ENCODE results near the gene TMEM52. TPM values are rescaled to one million over a fixed set of nuclear protein-coding genes. Genes with fewer than 3 reads are reported as not detected.

The TMEM52 gene
- total RNA-seq, 2 experiments from 2014 or later = 1.7 to 2.5 TPM

DNA sequence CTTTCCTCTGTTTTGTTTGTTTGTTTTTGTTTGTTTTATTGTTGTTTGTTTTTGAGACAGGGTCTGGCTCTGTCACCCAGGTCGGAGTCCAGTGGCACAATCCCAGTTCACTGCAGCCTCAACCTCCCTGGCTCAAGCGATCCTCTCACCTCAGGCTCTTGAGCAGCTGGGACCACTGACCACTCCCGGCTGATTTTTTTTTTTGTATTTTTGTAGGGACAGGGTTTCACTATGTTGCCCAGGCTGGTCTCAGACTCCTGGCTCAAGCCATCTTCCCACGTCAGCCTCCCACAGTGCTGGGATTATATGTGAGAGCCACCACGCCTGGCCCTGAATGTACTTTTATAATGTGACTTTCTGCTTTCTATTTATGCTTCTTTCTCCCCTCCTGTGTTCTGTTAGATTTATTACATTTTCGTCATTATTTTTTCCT is 9.0 kb downstream of the TMEM52 start:
- no peaks in the 10 kb centered on the region for H4K20me1 ChIP-seq (ENCODE audit: insufficient read depth, low read length)
- no peak overlapping the region for H2AFZ ChIP-seq (ENCODE audit: low read length)
- no peaks in the 10 kb centered on the region for H3K9me2 ChIP-seq (ENCODE audit: insufficient read depth, low read length)
- intact Hi-C loops (cut with micrococcal nuclease; ENCODE audit: unreplicated experiment) = no loop called here
- CTCF ChIA-PET (ENCODE audit: unreplicated experiment) = interaction anchor here (0.5 kb wide), 1 partner anchor 130 kb away, joined by 4 read pairs; no protein-coding TSS in a partner anchor
- no peak for TF ChIP-seq EZH2phosphoT487 (IDR thresholded peaks at IDR 0.05; ENCODE audit: borderline replicate concordance, low read depth, low read length)
- TF ChIP-seq, protein P1, sequence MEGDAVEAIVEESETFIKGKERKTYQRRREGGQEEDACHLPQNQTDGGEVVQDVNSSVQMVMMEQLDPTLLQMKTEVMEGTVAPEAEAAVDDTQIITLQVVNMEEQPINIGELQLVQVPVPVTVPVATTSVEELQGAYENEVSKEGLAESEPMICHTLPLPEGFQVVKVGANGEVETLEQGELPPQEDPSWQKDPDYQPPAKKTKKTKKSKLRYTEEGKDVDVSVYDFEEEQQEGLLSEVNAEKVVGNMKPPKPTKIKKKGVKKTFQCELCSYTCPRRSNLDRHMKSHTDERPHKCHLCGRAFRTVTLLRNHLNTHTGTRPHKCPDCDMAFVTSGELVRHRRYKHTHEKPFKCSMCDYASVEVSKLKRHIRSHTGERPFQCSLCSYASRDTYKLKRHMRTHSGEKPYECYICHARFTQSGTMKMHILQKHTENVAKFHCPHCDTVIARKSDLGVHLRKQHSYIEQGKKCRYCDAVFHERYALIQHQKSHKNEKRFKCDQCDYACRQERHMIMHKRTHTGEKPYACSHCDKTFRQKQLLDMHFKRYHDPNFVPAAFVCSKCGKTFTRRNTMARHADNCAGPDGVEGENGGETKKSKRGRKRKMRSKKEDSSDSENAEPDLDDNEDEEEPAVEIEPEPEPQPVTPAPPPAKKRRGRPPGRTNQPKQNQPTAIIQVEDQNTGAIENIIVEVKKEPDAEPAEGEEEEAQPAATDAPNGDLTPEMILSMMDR (conservative IDR thresholded peaks at IDR 0.05; ENCODE audit: low read length) = no peak
- H3K36me3 ChIP-seq (ENCODE audit: insufficient read depth, low read length) = no peaks in the 10 kb centered on the region
- no peaks in the 10 kb centered on the region for H3K9me3 ChIP-seq (ENCODE audit: low read length)
- H3K4me3 ChIP-seq (ENCODE audit: low read depth, low read length, poor library complexity, severe bottlenecking) = peak overlapping the region; percentile 61
- POLR2A ChIA-PET = interaction anchor here (2.9 kb wide), 1 partner anchor 130 kb away, joined by 8 read pairs; no protein-coding TSS in a partner anchor
- peak overlapping the region; percentile 36 for H3K4me2 ChIP-seq (ENCODE audit: low read length)
- H3K27ac ChIP-seq (ENCODE audit: low read depth, low read length, poor library complexity, severe bottlenecking) = no peak overlapping the region
- no peak for DNase-seq (ENCODE audit: low spot score)
- H3K4me1 ChIP-seq (ENCODE audit: insufficient read depth, low read length, poor library complexity, severe bottlenecking) = peaks cover 40% of the 10 kb centered on the region
- no peaks in the 10 kb centered on the region for H3K79me2 ChIP-seq (ENCODE audit: insufficient read depth, low read depth, low read length)
- no TSS peak for BruUV-seq (replicated peaks)

- intact Hi-C loops (cut with micrococcal nuclease; ENCODE audit: unreplicated experiment) = loop anchor here (5.0 kb wide), 1 partner anchor 186 kb away; the partner anchor contains the start of gene CDK11A
- CTCF ChIA-PET (ENCODE audit: unreplicated experiment) = interaction anchor here (0.6 to 1.2 kb wide), 4 partner anchors 10 to 129 kb away, joined by 3 to 7 read pairs (median 5); no protein-coding TSS in a partner anchor
- TSS peak; percentile 81 for BruUV-seq (replicated peaks)
Observed at GRCh38 chr1:1908506-1908791, 10.6 kb downstream of the TMEM52 start.

More at GRCh38 chr1:1908506-1908791, 10.6 kb downstream of the TMEM52 start:
- H4K20me1 ChIP-seq (ENCODE audit: insufficient read depth, low read length) = no peaks in the 10 kb centered on the region
- H3K4me3 ChIP-seq (ENCODE audit: low read depth, low read length, poor library complexity, severe bottlenecking) = peak overlapping the region; percentile 76
- peak overlapping the region; percentile 92 for H3K4me2 ChIP-seq (ENCODE audit: low read length)
- POLR2A ChIA-PET = interaction anchor here (0.6 to 2.9 kb wide), 7 partner anchors 9 to 190 kb away, joined by 3 to 8 read pairs (median 4); no protein-coding TSS in a partner anchor
- no peaks in the 10 kb centered on the region for H3K36me3 ChIP-seq (ENCODE audit: insufficient read depth, low read length)
- H3K9me2 ChIP-seq (ENCODE audit: insufficient read depth, low read length) = no peaks in the 10 kb centered on the region
- H3K27ac ChIP-seq (ENCODE audit: low read depth, low read length, poor library complexity, severe bottlenecking) = peak overlapping the region; percentile 78
- no peaks in the 10 kb centered on the region for H3K79me2 ChIP-seq (ENCODE audit: insufficient read depth, low read depth, low read length)
- H3K9me3 ChIP-seq (ENCODE audit: low read length) = no peaks in the 10 kb centered on the region
- H2AFZ ChIP-seq (ENCODE audit: low read length) = peak overlapping the region; percentile 17; the same call in 1 of the 2 replicates
- H3K4me1 ChIP-seq (ENCODE audit: insufficient read depth, low read length, poor library complexity, severe bottlenecking) = peaks cover 40% of the 10 kb centered on the region
- TF ChIP-seq, protein P1 (conservative IDR thresholded peaks at IDR 0.05; ENCODE audit: low read length) = no peak
- no peak for TF ChIP-seq EZH2phosphoT487 (IDR thresholded peaks at IDR 0.05; ENCODE audit: borderline replicate concordance, low read depth, low read length)
- no peak for DNase-seq (ENCODE audit: low spot score)
